NK-92 (cell line): Measurements from ENCODE around the gene CTDNEP1.
A peak's percentile ranks its signal among the peaks of the same experiment; 100 is the strongest.

Experiments
- DNase-seq: peaks from one replicate; lab custom pipeline; 2025; ENCODE audit not compliant: unreplicated experiment; lab: John Stamatoyannopoulos, UW

CTDNEP1 gene

GRCh38 chr17:7280519-7281073 is 29.1 kb upstream of the CTDNEP1 start:
- no peak for DNase-seq

GRCh38 chr17:7279448-7279847 is 27.9 kb upstream of the CTDNEP1 start:
- no peak for DNase-seq

GRCh38 chr17:7266784-7267183 is 15.2 kb upstream of the CTDNEP1 start:
- no peak for DNase-seq

DNA sequence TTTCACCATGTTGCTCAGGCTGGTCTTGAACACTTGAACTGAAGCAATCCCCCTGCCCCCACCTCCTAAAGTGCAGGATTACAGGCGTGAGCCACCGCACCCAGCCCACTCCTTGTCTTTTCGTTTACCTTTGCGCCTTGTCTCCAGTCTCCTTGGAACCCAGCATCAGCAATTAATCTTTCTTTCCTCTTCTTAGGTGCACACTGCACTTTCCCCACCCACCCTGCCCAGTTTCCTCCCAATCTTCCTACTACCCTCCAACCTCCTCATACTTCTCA is 12.2 kb upstream of the CTDNEP1 start:
- no peak for DNase-seq

DNA sequence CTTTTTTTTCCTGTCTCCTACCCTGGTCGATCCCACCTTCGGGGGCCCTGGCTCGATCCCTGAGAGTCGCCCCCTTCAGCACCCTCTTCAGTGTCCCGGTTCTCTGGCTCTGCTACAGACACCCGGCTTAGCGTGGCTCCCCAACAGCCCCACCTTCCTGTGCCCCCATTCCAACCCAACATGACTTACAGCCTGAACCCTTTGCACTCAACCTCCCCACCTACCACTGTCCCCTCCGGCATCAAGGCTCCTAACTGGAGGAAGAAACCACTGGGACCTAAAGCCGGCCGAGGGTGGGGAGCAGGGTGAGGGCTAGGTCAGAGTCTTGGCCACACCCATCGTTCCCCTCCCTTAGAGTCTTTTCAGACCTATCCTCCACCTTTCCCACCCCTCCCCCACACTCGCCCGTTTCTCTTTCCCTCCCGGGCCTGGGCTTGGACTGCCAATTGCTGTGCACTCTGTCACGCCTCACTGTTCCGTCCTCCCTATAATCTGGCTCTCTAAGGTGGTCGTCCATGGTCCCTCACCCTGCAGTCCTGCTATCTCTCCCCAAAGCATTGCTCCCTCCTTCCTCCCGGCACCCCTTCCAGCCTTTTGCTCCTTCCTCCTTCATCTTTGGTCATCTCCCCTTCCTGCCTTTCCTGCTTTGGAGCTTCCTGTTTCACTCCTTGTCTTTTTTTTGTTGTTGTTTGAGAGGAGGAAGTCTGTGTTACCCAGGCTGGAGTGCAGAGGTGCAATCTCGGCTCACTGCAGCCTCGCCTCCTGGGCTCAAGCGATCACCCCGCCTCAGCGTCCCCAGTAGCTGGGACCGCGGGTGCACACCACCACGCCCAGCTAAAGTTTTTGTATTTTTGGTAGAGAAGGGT is 11.6 kb upstream of the CTDNEP1 start:
- no peak for DNase-seq

- DNase-seq = no peak
Measured at GRCh38 chr17:7262192-7262934, 10.8 kb upstream of the CTDNEP1 start, which contains the start of gene CLDN7. TSS of gene CLDN7 (minus strand) at chr17:7262478. CDS start at chr17:7262043, 435 bp downstream.

- DNase-seq = no peak
Measured at GRCh38 chr17:7261379-7262191, 10.1 kb upstream of the CTDNEP1 start.

DNA sequence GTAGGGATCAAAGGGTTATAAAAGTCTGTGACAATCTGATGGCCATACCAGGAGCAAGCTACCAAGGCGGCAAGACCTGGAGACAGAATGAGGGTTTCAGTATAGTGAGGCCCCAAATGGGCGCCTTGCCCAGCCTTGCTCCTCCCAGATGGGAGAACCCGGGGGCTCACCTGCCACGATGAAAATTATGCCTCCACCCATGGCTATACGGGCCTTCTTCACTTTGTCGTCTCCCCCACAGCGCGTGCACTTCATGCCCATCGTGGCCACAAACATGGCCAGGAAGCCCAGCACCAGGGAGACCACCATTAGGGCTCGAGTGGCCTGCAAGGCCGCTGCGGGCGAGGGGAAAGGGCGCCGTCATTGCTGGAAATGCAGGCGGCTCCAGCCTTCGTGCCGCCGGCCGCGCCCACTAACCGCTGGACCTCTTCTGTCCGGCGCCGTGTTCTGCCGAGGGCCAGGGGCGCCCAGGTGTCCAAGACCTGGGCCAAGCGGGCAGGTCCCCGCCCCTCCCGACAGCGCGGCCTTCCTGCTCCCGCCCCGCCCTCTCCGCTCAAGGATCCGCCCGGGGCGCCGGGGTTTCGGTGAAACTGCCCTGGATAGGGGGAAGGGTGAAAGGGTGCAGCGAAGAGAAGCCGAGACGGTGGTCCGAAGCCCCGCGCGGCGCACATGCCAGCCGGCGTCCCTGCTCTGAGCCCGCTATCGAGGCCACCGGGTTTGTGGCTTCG is 9.3 kb upstream of the CTDNEP1 start:
- DNase-seq = no peak

GRCh38 chr17:7260151-7260550 is 8.6 kb upstream of the CTDNEP1 start:
- no peak for DNase-seq

DNA sequence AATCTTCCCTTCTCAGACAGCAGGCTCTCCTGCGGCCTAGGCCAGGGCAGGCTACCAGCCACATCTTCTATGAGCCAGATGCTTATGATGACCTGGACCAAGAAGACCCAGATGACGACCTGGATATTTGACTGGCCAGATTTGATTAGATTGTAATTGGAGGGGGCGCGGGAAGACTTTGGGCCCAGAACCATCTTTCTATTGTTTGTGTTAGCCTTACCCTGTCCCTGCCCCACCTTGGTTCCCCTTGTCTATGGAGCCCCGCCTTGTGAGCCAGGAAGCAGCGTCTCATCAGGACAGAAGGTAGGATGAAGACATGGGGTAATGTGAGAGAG is 8.0 kb upstream of the CTDNEP1 start:
- DNase-seq = no peak

DNA sequence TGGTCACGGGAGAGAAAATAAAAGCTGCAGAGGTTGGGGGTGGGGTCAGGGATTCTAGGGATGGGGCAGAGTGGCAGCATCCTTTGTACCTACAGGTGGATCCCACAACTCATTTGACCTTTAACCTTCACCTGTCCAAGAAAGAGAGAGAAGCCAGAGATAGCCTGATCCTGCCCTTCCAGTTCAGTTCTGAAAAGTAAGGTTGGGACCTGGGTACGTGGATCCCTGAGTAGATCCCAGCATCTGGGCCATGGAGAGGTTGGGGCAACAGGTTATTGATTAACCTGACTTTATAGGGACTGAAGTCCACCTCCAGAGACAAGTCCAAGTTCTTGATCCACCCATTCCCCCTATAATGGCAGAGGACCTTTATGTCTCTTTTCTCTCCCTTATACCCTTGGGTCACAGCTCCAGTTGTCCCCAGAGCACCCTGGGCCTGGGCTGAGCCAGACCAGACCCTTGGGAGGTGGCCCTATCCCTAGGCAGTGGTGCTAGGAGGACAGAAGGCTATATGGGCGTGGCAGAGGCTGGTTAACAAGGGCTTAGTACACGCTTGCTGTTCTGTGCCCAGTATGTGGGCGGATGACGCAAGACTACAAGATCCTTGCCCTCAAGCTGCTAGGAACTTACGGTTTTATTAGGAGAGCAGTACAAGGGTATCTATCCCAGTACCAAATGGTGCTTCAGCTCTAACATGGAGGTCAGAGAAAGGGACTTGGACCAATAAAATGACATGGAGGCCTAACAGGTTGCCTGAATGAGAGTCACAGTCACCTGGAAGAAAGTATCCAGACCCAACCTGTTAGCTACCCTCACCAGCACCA is 7.4 kb upstream of the CTDNEP1 start:
- no peak for DNase-seq

GRCh38 chr17:7256766-7257456 is 5.4 kb upstream of the CTDNEP1 start:
- no peak for DNase-seq

GRCh38 chr17:7254511-7254910 is 3.0 kb upstream of the CTDNEP1 start:
- DNase-seq = no peak

DNA sequence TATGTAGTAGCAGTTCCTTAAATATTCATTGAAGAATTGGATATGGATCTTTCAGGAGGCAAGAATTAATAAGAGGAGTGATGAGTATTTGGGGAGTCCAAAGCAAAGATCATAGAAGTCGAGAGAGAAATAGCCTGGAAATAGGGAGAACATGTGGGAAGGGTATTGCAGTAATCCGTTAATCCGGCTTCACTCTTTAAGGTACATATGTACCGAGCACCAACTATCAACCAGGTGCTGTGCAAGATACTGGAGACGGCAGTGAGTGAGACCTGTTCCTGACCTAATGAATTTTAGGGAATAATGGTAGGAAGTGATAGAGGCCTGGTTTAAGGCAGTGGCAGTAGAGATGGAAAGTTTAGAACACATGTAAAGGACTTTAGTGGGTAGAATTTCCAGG is 1.5 kb upstream of the CTDNEP1 start:
- DNase-seq = no peak

GRCh38 chr17:7252176-7253043 is 876 bp upstream of the CTDNEP1 start, which contains the start of gene ELP5:
TSS of gene ELP5 (plus strand) at chr17:7252215. CDS start at chr17:7252551, 336 bp downstream.
- DNase-seq = peak; percentile 7

GRCh38 chr17:7250695-7251627 is 573 bp downstream of the CTDNEP1 start:
- DNase-seq = no peak

DNA sequence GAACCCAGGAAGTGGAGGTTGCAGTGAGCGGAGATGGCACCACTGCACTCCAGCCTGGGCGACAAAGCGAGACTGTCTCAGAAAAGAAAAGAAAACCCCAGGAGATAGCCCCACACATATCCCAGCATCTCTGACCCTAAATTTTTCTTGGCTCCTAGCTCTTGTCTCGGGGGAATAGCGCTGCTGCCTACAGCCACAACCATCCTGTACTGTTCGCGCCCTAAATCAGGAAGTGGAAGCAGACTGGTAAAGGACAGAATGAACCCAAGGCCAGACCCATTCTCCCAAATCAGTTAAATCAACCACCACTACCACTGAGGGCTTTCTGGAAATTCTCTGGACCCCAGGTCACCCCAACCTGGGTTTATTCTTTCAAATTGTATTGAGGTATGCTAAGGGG is 1.7 kb downstream of the CTDNEP1 start:
- DNase-seq = no peak
